ENCODE measurements around the gene UBE2F.
A peak's percentile ranks its signal among the peaks of the same experiment; 100 is the strongest.
"Not testable (repeated sequence)": the region's sequence is repeated elsewhere in the genome, so short reads cannot be mapped to it uniquely, and the experiment has no call there.

Gene UBE2F

GRCh38 chr2:238057696-238058575, 91.1 kb downstream of the UBE2F start:
- DNase-seq: not testable (repeated sequence)

- DNase-seq: no peak
These were observed 92.7 kb downstream of the UBE2F start for GRCh38 chr2:238059505-238059904.

GRCh38 chr2:238060096-238060541, 93.3 kb downstream of the UBE2F start:
- no peak for DNase-seq

- DNase-seq: peak; percentile 91
These were observed 93.9 kb downstream of the UBE2F start, which contains the start of gene SCLY for GRCh38 chr2:238060542-238061314. Gene SCLY (plus strand): TSS chr2:238061001. CDS start chr2:238061055, 54 bp downstream.

GRCh38 chr2:238061315-238062202, 94.7 kb downstream of the UBE2F start:
- peak; percentile 21 for DNase-seq

- DNase-seq: no peak
These were observed 96.8 kb downstream of the UBE2F start for GRCh38 chr2:238063414-238064189.

GRCh38 chr2:238064376-238064775, 97.6 kb downstream of the UBE2F start:
- DNase-seq: no peak

GRCh38 chr2:238065071-238065846, 98.4 kb downstream of the UBE2F start:
- no peak for DNase-seq

- DNase-seq: no peak
These were observed 99.4 kb downstream of the UBE2F start for GRCh38 chr2:238066218-238066617.

GRCh38 chr2:238066718-238067117, 99.9 kb downstream of the UBE2F start:
- not testable (repeated sequence) for DNase-seq

- DNase-seq: no peak
These were observed 101.1 kb downstream of the UBE2F start for GRCh38 chr2:238067939-238068338.

- no peak for DNase-seq
These were observed 102.4 kb downstream of the UBE2F start for GRCh38 chr2:238069021-238069709.

- no peak for DNase-seq
These were observed 103.1 kb downstream of the UBE2F start for GRCh38 chr2:238069877-238070276.

GRCh38 chr2:238075397-238075796, 108.6 kb downstream of the UBE2F start:
- no peak for DNase-seq

GRCh38 chr2:238077292-238077691, 110.5 kb downstream of the UBE2F start:
- no peak for DNase-seq

GRCh38 chr2:238079874-238080327, 113.1 kb downstream of the UBE2F start:
- no peak for DNase-seq

- no peak for DNase-seq
These were observed 113.7 kb downstream of the UBE2F start for GRCh38 chr2:238080518-238080917.

- no peak for DNase-seq
These were observed 114.3 kb downstream of the UBE2F start for GRCh38 chr2:238081150-238081549.

- no peak for DNase-seq
These were observed 114.7 kb downstream of the UBE2F start for GRCh38 chr2:238081561-238081960.

GRCh38 chr2:238082151-238082550, 115.3 kb downstream of the UBE2F start:
- no peak for DNase-seq
